HEK293 (cell line): ENCODE data around the gene HLA-DQA1.

Experiments used
- CTCF ChIA-PET: fragments of 350-600 bp; formaldehyde crosslinking; extraction: SDS; loops from one replicate; lab custom pipeline; 2021; ENCODE audit warnings: antibody characterized with exemption; lab: Yijun Ruan, JAX
- POLR2A ChIA-PET: fragments of 300-600 bp; formaldehyde crosslinking; extraction: SDS; loops from one replicate; lab custom pipeline; 2020; ENCODE audit warnings: antibody characterized with exemption, inconsistent platforms; lab: Yijun Ruan, JAX
- H3K27ac ChIP-seq: fragments of 200-500 bp; sonication (Bioruptor generic); 2 replicates; pipeline ENCODE4 v1.5.1; 2014; ENCODE audit warnings: low read depth, low read length, control low read depth, inconsistent platforms; ENCODE audit errors: extremely low read depth
- H3K36me3 ChIP-seq, 2 experiments: fragments of 200-500 bp in 1 of 2; sonication (Bioruptor generic) in 1 of 2; 1 replicate in 1 of 2; 2 replicates in 1 of 2; pipeline ENCODE4 v1.5.1; 2014 to 2017; ENCODE audit warnings: inconsistent platforms in 2 of 2, low read length in 2 of 2; ENCODE audit not compliant: control insufficient read depth in 2 of 2, insufficient read depth in 1 of 2
- H3K4me1 ChIP-seq: fragments of 200-500 bp; sonication (Bioruptor generic); 2 replicates; pipeline ENCODE4 v1.5.1; 2014; ENCODE audit warnings: mild to moderate bottlenecking, low read length, inconsistent platforms; ENCODE audit not compliant: control insufficient read depth, insufficient read depth
- H3K4me3 ChIP-seq: 2 replicates; pipeline ENCODE4 v1.5.1; 2011; ENCODE audit warnings: low read depth, mild to moderate bottlenecking, control low read depth, low read length, moderate library complexity
- H3K9me3 ChIP-seq: fragments of 200-500 bp; sonication (Bioruptor generic); 2 replicates; pipeline ENCODE4 v1.5.1; 2014; ENCODE audit warnings: low read depth, low read length, inconsistent platforms; ENCODE audit not compliant: control insufficient read depth, insufficient read depth
- KLF10 ChIP-seq: fragments of 450-650 bp; IDR thresholded peaks from 2 replicates; pipeline ENCODE4 v1.5.1; 2018; ENCODE audit warnings: missing biosample characterization, mild to moderate bottlenecking, missing genetic modification characterization
- SCRT2 ChIP-seq: fragments of 450-650 bp; formaldehyde crosslinking; IDR thresholded peaks from 2 replicates; pipeline ENCODE4 v1.5.1; 2016; ENCODE audit warnings: missing biosample characterization, missing genetic modification characterization
- ZEB2 ChIP-seq: fragments of 450-650 bp; formaldehyde crosslinking; IDR thresholded peaks from 2 replicates; pipeline ENCODE4 v1.5.1; 2016; ENCODE audit warnings: missing biosample characterization, missing genetic modification characterization
- ZNF341 ChIP-seq: fragments of 450-650 bp; formaldehyde crosslinking; IDR thresholded peaks from 2 replicates; pipeline ENCODE4; 2016; ENCODE audit warnings: low read depth, missing biosample characterization, missing genetic modification characterization
- ZNF366 ChIP-seq: fragments of 450-650 bp; formaldehyde crosslinking; conservative IDR thresholded peaks from 2 replicates; pipeline ENCODE4 v1.5.1; 2016; ENCODE audit warnings: missing biosample characterization, missing genetic modification characterization
- ZNF623 ChIP-seq: fragments of 450-650 bp; formaldehyde crosslinking; IDR thresholded peaks from 2 replicates; pipeline ENCODE4 v1.5.1; 2016; ENCODE audit warnings: missing biosample characterization, missing genetic modification characterization
- ZNF677 ChIP-seq: fragments of 450-650 bp; IDR thresholded peaks from 2 replicates; pipeline ENCODE4 v1.5.0; 2018; ENCODE audit warnings: missing biosample characterization, mild to moderate bottlenecking, missing genetic modification characterization, moderate library complexity
- ZSCAN16 ChIP-seq: fragments of 450-650 bp; formaldehyde crosslinking; IDR thresholded peaks from 2 replicates; pipeline ENCODE4 v1.5.1; 2016; ENCODE audit warnings: missing biosample characterization, missing genetic modification characterization
- TF ChIP-seq, protein P1 (sequence below): fragments of 450-650 bp; IDR thresholded peaks from 2 replicates; pipeline ENCODE4 v1.5.1; 2018; ENCODE audit warnings: missing biosample characterization, missing genetic modification characterization
- TF ChIP-seq, protein P2 (sequence below): fragments of 450-650 bp; formaldehyde crosslinking; IDR thresholded peaks from 2 replicates; pipeline ENCODE4 v1.5.1; 2016; ENCODE audit warnings: missing biosample characterization, missing genetic modification characterization

HLA-DQA1 gene

DNA sequence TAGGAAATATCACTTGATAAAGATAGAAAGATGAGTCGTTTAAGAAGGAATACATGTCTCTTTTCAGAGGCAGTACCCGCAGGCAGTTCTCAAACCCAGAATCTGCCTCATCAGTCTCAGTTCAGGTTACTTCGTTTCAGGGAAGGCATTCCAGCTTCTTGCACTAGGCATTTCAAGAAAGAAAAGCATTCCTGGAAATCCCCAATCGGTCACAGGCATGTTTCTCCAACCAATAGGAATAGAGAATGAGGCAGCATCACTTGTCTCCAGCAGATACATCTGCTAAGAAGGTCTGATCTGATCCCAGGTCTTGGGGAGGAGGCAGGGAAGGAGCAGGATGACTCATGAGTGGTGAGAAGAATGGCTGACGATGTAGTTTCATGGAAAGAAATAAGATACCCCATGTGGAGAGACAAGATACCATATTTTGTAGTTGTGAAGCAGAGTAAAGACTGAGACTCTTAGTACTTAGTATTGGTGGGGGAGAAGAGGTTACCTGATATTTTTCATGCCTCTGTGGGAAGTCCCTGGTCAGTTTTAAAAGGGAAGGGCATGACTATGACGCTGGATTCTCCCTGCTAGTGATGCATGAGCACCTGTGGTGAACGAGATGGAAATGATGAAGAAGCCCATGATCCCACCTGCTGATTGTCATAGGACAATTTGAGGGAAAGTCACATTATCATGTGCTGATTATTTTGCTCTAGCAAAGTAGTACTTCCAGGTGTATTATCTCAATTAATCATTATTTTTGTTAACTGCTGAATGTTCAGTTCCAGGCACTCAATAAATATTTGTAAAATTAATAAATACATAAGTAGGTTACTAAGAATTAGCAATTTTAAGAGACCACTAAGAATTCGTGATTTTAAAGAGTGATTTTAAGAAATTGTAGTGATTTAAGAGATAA lies 27.2 kb upstream of the HLA-DQA1 start (continued):
- TF ChIP-seq ZNF366, result peak; percentile 41; the same call in 1 of the 2 replicates
- 0 out of 2 replicates have a peak, but pooled peaks have one; percentile 19 for TF ChIP-seq ZNF623 (tag by site-specific recombination)
- TF ChIP-seq ZEB2 (tag by site-specific recombination), result peak; percentile 81
- TF ChIP-seq, all 188 proteins: peak for 23

DNA sequence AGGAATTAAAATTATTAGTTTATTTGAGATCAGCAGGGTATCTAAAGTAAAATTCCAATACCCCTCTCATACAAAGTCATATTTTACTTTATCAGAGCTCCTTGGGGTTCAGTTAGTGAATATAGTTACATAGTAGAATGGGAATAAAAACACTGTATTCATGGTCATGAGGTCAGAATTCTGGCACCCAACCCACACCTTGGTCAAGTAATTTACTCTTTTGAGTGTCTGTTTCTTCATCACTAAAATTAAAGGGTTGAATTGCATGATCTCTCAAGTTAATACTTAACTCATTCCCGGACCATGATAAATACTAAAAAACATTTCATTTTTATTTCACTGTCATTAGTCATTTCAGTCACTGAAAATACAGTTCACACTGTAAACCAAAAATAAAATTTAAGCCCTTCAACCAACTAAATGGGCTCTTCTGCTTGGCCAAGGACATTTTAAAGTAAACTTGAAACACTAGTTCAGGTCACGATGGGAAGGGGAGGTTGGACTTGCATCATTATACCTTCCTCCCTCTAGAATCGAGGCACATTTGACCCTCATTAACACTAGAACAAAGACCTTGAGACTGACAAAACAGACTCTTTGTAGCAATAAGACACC lies 26.4 kb upstream of the HLA-DQA1 start:
- no peaks in the 10 kb centered on the region for H3K36me3 ChIP-seq
- no peak for TF ChIP-seq ZNF341 (tag by site-specific recombination)
- TF ChIP-seq, protein P1, sequence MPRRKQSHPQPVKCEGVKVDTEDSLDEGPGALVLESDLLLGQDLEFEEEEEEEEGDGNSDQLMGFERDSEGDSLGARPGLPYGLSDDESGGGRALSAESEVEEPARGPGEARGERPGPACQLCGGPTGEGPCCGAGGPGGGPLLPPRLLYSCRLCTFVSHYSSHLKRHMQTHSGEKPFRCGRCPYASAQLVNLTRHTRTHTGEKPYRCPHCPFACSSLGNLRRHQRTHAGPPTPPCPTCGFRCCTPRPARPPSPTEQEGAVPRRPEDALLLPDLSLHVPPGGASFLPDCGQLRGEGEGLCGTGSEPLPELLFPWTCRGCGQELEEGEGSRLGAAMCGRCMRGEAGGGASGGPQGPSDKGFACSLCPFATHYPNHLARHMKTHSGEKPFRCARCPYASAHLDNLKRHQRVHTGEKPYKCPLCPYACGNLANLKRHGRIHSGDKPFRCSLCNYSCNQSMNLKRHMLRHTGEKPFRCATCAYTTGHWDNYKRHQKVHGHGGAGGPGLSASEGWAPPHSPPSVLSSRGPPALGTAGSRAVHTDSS (tag by site-specific recombination), result no peak
- ChIA-PET POLR2A (no interaction called here), CTCF (interaction anchor here (1.2 to 2.2 kb wide), 2 partner anchors 12 to 81 kb away, joined by 3 to 8 read pairs; no protein-coding TSS in a partner anchor)
- H3K27ac ChIP-seq, result no peak overlapping the region
- H3K9me3 ChIP-seq, result no peaks in the 10 kb centered on the region
- no peak overlapping the region for H3K4me3 ChIP-seq
- H3K4me1 ChIP-seq, result no peaks in the 10 kb centered on the region

DNA sequence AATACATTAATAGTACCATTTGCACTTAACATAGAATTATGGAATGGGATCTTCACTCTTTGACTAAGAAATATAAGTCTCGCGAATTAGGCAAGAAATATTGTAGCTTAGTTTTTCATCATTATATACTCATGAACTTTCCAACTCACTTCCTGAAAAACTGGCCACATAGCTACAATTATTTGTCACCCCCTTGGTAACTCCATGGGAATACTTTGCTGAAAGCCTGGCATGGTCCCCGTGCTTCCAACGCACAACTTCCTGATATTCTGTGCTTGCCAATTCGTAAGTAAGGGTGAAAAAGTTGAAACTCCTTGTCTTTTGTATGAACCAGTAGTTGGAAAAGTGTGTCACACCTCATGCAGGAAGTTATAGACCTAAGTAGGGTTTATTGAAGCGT lies 23.7 kb upstream of the HLA-DQA1 start:
- H3K4me1 ChIP-seq, result no peaks in the 10 kb centered on the region
- ChIA-PET CTCF (interaction anchor here (0.6 to 1.5 kb wide), 4 partner anchors 9 to 334 kb away, joined by 3 to 12 read pairs (median 4); no protein-coding TSS in a partner anchor), POLR2A (no interaction called here)
- H3K27ac ChIP-seq, result no peak overlapping the region
- H3K9me3 ChIP-seq, result no peaks in the 10 kb centered on the region
- TF ChIP-seq ZNF677 (tag by site-specific recombination), result no peak
- no peaks in the 10 kb centered on the region for H3K36me3 ChIP-seq
- H3K4me3 ChIP-seq, result no peak overlapping the region

DNA sequence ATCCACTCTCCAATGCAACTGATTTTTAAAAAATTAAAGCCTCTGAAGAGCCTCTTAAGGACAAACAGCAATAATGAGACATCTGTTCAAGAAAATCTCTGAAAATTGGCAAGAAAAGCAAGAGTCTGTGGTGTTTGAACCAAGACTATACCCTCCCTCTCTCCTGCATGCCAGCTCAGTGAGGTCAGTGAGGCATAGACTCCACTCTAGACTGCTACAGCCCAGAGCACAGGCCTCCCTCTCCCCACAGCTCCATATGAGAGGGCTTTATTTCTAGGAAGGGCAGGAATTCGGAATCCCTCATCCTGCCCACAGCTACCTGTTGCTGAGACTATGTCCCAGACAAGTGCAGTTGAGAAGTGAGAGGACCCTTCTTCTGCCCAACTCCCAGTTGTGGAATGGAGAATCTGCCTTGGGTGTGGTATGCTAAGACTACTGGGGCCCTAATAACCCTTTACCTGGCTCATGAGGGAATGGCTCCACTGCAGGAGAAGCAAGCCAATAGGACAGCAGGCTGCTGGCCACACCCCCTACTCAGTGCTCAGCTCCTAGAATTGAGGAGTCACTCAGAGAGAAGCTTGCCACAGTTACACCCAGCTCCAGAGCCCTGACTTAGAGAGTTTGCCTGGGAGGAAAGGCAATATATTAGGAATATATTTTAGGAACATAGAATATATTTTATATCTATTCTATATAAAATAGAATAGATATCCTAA lies 22.7 kb upstream of the HLA-DQA1 start:
- Histone ChIP-seq H3K36me3 (no peaks in the 10 kb centered on the region), H3K9me3 (no peaks in the 10 kb centered on the region), H3K4me1 (no peaks in the 10 kb centered on the region), H3K27ac (no peak overlapping the region)
- CTCF ChIA-PET, result interaction anchor here (0.7 to 2.8 kb wide), 10 partner anchors 8 to 254 kb away, joined by 3 to 12 read pairs (median 6); no protein-coding TSS in a partner anchor
- TF ChIP-seq ZSCAN16 (tag by site-specific recombination) (no peak), SCRT2 (tag by site-specific recombination) (peak; percentile 46; the same call in 1 of the 2 replicates), KLF10 (peak; percentile 24; the same call in 1 of the 2 replicates)
- TF ChIP-seq, protein P2, sequence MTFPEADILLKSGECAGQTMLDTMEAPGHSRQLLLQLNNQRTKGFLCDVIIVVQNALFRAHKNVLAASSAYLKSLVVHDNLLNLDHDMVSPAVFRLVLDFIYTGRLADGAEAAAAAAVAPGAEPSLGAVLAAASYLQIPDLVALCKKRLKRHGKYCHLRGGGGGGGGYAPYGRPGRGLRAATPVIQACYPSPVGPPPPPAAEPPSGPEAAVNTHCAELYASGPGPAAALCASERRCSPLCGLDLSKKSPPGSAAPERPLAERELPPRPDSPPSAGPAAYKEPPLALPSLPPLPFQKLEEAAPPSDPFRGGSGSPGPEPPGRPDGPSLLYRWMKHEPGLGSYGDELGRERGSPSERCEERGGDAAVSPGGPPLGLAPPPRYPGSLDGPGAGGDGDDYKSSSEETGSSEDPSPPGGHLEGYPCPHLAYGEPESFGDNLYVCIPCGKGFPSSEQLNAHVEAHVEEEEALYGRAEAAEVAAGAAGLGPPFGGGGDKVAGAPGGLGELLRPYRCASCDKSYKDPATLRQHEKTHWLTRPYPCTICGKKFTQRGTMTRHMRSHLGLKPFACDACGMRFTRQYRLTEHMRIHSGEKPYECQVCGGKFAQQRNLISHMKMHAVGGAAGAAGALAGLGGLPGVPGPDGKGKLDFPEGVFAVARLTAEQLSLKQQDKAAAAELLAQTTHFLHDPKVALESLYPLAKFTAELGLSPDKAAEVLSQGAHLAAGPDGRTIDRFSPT (tag by site-specific recombination), result no peak
- TF ChIP-seq, all 188 proteins: peak for 2
- no peak overlapping the region for H3K4me3 ChIP-seq
- POLR2A ChIA-PET, result interaction anchor here (1.4 kb wide), 1 partner anchor 21 kb away, joined by 3 read pairs; no protein-coding TSS in a partner anchor
